GM19328 (cell line): Measurements from ENCODE around the gene PRR35.
"Not testable (repeated sequence)": the region's sequence is repeated elsewhere in the genome, so short reads cannot be mapped to it uniquely, and the experiment has no call there.

Source experiments
- ATAC-seq: cut with Tn5 transposase; IDR thresholded peaks from one replicate; pipeline ENCODE4 v1.9.1; 2021; ENCODE audit warnings: mild to moderate bottlenecking, moderate library complexity; ENCODE audit not compliant: unreplicated experiment

Gene PRR35

DNA sequence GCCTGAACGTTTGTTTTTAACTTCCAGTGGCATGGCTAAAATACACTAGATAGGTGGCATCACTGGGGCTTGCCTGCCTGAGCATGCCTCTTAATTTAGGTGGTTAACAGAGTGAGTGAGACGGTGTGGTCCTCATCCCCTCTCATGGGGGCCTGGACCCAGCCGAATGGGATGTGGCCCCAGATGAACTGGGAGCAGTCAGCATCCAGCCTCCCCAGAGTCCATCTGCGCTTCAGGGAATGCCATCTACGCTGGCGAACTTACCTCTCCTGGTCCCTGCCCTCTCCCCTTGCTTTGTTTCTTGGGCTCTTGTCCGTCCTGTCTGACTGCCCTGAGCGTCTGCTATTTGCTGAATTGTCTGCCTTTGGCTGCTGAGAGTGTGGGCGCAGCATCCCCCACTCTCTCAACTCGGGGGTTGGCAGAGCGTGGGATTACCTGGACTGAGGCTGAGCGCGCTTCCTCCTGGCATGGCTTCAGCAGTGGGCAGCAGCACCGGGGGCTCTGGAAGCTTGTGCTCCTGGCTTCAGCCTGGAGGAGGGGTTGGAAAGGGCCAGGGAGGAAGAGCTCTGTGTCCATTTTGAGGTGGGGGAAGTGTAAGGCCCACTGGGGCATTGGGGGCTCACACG, 31.8 kb downstream of the PRR35 start:
- ATAC-seq = no peak

- no peak for ATAC-seq
Measured at GRCh38 chr16:592518-593306, 32.5 kb downstream of the PRR35 start.

GRCh38 chr16:593406-593805, 33.2 kb downstream of the PRR35 start:
- ATAC-seq = no peak

DNA sequence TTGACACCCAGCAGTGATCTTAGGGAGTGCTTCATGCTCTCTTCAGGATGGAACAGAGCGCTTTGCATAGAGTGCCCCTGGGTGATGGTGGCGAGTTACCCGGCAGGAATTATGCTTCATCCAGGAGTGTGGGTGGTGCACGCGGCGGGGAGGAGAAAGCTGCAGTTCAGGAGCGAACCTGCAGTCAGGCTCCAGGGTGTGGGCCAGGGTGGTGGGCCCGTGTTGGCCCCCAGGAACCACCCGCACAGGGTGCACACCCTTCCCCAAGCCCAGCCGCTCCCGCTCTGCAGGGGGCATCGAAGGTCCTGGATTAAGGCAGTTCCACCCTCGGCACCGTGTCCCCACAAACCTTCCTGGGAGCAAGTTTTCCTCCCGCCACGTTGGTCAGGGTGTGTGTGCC, 33.6 kb downstream of the PRR35 start:
- no peak for ATAC-seq

DNA sequence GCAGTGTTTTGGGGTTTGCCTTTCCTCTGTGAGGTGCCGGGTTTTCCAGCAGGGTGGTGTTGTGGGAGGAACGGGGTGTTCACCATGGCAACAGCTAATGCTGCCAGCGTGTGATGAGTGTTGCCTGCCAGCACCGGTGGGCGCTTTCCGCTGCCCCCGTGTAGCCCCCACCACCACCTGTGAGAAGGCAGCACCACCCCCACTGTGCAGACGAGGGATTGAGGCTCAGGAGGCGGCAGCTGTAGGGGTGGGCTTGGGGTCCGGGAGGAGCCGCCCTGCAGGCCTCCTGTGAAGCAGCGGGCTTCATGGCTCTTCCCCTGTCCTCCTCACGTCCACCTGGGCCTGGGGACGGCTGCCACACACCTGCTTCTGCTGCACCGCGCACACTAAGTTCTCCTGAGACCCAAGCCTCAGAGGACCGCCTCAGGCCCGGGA, 34.9 kb downstream of the PRR35 start:
- no peak for ATAC-seq

GRCh38 chr16:595942-596735, 35.9 kb downstream of the PRR35 start:
- no peak for ATAC-seq

DNA sequence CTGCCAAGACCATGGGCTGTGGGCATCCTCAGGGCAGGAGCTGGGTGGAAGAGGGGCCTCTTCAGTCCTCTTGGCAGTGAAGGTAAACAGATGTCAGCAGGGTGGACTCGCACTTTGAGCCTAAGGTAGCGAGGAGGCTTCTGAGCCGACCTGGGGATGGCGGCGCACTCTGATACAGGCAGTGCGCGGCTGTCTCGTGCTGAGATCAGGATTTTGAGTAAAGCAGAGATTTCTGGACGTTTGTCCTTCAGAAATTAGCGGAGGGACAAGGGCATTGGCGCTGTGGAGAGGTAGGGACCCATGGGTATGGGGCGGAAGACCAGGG, 36.5 kb downstream of the PRR35 start:
- ATAC-seq = no peak

DNA sequence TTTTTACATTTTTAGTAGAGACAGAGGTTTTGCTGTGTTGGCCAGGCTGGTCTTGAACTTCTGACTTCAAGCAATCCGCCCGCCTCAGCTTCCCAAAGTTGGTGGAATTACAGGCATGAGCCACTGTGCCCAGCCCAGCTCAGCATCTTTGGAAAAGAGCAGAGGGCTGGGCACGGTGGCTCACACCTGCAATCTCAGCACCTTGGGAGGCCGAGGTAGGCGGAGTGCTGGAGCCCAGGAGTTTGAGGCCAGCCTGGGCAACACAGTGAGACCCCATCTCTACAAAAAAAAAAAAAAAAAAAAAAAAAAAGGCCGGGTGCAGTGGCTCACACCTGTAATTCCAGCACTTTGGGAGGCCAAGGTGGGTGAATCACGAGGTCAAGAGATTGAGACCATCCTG, 37.5 kb downstream of the PRR35 start:
- ATAC-seq = not testable (repeated sequence)

GRCh38 chr16:598823-599739, 38.9 kb downstream of the PRR35 start:
- no peak for ATAC-seq

- ATAC-seq = no peak
Measured at GRCh38 chr16:600781-601180, 40.6 kb downstream of the PRR35 start.

GRCh38 chr16:603933-604332, 43.7 kb downstream of the PRR35 start:
- ATAC-seq = no peak

DNA sequence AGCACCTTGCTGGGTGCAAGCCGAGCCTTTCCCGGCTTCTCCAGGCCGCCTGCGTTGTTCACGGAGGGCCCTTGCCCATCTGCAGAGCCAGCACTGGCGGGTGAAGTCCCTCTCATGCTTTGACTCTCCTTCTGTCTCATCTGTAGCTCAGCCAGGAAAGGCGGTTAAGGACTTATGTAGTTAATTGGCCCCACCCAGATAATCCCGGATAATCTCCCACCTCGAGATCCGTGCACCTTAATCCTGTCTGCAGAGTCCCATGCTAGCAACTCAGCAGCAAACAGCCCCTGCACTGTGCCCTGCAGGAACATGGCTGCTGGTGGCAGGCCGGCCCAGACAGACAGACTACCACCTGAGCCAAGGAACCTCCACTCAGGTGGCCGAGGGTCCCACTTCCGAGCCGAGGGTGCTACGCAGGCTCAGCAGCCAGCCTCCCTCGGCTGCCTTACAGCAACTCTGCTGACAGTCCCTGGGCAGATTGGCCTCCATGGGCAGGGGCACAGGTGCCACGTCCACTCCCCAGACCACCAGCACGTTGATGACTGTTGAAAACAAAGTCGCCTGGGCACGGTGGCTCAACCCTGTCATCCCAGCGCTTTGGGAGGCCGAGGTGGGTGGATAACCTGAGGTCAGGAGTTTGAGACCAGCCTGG, 46.6 kb downstream of the PRR35 start:
- ATAC-seq = no peak

GRCh38 chr16:608019-608418, 47.8 kb downstream of the PRR35 start:
- ATAC-seq = no peak

DNA sequence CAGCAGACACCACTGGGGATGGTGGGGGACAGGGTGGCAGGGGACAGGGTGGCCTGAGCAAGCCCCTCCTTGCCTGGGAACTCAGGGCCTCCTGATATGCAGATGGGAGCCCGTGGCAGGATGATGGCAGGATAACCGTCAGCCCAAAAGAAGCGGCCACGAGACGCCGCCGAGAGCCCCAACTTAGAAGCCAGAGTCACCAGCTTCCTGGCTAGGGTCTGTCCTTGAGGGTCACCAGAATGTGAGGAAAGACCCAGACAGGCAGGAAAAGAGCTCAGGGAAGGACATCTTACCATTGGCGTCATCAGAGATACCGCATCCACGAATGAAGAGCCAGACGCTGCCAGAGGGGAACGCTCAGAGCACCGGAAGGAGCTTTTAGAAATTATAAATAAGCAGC, 49.1 kb downstream of the PRR35 start:
- ATAC-seq = no peak

GRCh38 chr16:609984-610383, 49.8 kb downstream of the PRR35 start:
- ATAC-seq = no peak

DNA sequence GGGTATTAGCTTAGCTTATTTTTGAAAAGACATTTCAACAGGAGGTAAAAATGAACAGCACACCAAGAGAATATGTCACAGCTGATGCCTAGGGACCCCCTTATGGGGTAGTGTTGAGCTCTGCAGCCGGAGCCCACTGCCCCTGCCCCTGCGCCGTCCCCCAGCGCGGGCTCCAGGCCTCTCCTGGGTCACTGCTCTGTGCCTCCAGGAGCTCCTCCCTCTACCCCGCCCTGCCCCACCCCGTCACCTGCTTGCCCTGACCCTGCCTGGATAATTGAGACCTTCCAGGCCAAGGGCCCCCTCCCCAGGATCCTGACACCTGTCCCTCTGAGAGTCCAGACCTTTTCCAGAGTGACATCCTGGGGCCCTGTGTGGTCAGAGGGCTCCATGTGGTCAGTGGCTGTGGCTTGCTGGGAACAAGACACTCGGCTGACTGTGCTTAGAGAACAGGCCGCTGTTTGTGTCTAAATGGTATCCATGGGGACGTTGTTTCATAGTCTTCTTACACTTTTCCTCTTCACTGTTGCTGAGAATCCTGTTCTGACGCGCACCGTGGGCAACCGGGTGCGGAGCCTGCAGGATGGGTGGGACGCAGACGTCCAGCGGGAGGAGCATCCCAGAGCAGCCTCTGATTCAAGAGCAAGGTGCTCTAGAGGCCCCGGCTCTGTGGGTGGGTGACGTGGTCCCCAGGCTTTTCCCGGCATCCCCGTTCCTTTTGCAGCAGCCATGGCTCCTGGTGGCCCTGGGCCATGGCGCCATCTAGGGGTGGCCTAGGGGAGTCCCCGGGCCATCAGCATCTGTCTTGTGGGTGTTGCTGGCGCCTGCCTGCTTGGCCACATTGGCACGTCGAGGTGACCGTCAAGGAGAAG, 50.6 kb downstream of the PRR35 start:
- ATAC-seq = no peak

GRCh38 chr16:615122-615521, 54.9 kb downstream of the PRR35 start:
- no peak for ATAC-seq
